Endothelial cell of hepatic sinusoid (primary cell): ENCODE data around the gene C9orf43.
"Not testable (repeated sequence)": the region's sequence is repeated elsewhere in the genome, so short reads cannot be mapped to it uniquely, and the experiment has no call there.

Experiments
- in situ Hi-C: cut with HindIII; loops from 2 replicates; pipeline ENCODE4 v1.10.0; 2017; ENCODE audit warnings: low sequenced_read_pairs

The C9orf43 gene

DNA sequence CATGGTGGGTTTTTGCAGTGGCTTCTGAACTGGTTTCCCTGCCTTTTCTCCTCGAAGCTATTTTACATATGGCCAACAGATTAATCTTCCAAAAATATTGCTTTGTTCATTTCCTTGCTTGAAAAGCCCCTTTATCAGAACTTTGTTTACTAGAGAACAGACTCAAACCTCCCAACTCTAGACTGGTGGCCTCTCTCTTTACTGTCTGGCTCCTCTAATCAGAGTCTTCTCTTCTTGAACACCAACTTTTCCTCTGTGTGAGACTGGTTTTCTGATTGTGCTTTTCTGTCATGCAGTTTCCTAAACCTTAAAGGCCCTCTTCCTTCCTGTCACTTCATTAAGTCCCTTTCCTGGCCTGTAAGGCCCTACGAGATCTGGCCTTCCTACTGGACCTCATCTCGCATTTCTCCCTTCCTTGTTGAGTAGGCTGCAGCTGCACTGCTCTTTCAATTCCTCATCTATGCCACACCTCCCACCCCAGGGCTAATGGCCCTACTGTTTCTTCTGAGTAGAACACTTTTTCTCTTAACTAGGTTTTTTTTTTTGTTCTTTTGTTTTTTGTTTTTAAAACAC is 5.7 kb downstream of the C9orf43 start:
- in situ Hi-C loops = no loop called here

GRCh38 chr9:113417370-113417769 is 6.8 kb downstream of the C9orf43 start:
- in situ Hi-C loops = no loop called here

GRCh38 chr9:113421726-113422125 is 11.2 kb downstream of the C9orf43 start:
- in situ Hi-C loops = loop anchor here (10.0 kb wide), 1 partner anchor 103 kb away; no protein-coding TSS in a partner anchor

DNA sequence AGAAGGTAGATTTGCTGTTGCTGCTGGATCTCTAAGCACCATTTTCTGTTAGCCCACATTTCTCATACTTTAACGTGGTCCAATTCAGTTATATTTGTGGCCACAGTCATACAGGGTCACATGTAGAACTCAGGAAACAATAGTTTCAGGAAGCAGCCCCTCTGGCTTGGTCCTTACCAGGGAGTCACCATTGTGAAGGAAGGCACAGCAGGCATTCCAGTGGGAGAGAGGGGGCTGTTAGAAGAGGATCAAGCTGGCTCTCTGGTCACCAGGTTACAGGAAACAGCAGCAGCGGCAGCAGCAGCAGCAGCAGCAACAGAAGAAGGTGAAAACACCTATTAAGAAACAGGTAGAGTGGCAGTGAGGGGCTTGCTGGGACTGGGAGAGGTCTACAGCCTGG is 14.5 kb downstream of the C9orf43 start:
- in situ Hi-C loops = loop anchor here (5.0 to 10.0 kb wide), 3 partner anchors 100 to 227 kb away; no protein-coding TSS in a partner anchor

DNA sequence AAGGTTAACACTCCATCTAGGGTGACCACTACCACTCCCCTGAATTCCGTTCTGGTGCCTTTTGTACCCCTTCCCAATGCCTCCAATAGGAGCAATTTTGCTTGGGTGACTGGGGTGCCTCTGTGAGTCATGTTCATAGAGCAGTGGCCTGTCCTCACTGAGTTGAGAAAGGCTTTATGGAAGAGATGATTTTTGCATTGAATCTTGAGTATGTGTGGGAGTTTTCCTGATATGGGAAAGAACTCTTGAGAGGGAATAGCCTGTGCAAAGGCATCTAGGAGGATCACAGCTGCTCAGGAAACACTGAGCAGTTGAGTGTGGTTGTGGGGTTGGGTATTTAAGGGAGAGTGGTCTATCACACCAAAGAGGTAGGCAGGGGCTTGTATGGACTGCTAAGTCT is 16.2 kb downstream of the C9orf43 start:
- in situ Hi-C loops = loop anchor here (5.0 to 10.0 kb wide), 3 partner anchors 98 to 226 kb away; no protein-coding TSS in a partner anchor

- in situ Hi-C loops = loop anchor here (5.0 to 10.0 kb wide), 3 partner anchors 97 to 225 kb away; no protein-coding TSS in a partner anchor
Measured at GRCh38 chr9:113427629-113428028, 17.1 kb downstream of the C9orf43 start.

DNA sequence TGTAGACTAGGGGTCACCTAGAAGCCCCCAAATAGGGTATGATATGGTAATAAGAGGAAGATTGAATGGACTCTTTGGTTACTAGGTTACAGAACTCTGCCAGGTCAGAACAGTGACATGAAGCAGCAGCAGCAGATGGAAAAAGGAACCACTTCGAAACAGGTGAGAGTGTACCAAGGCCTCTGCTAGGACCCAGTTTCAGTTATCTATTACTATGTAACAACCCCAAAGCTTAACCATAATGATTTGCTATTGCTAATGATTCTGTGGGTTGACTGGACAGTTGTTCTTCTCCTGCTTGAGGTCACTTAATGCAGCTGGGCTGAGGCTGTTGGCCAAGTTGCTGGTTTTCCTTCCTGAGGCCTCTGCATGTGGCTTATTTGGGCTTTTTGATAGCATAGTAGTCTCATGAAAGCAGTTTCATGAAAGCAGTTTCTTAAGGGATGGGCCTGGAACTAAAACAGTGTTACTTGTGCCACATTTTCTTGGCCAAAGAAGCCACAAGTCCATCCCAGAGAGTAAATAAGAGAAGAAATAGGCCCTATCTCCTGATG is 17.6 kb downstream of the C9orf43 start:
- in situ Hi-C loops = loop anchor here (5.0 to 10.0 kb wide), 3 partner anchors 97 to 224 kb away; no protein-coding TSS in a partner anchor

DNA sequence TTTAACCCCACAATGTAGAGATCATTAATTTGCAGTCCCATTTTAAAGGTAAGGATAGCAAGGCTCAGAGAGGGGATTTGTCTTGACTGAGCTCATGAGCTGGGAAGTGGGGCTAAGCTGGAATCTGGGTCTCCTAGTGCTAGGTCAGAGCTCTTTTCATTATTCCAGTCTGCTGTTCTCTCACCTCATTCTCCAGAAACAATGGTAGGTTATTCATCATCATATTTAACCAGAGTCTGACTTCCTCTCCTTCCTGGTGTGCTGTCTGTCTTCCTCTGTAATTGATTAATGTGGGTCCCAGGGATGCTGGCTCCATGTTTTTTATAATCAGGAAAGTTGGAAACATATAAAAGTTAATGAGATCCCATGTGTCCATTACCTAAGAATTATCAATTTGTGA is 20.6 kb downstream of the C9orf43 start:
- in situ Hi-C loops = no loop called here

GRCh38 chr9:113436728-113437515 is 26.4 kb downstream of the C9orf43 start:
- in situ Hi-C loops = no loop called here

DNA sequence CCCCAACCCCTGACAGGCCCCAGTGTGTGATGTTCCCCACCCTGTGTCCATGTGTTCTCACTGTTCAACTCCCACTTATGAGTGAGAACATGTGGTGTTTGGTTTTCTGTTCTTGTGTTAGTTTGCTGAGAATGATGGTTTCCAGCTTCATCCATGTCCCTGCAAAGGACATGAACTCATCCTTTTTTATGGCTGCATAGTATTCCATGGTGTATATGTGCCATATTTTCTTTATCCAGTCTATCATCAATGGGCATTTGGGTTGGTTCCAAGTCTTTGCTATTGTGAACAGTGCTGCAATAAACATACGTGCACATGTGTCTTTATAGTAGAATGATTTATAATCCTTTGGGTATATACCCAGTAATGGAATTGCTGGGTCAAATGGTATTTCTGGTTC is 27.2 kb downstream of the C9orf43 start:
- in situ Hi-C loops = not testable (repeated sequence)

- in situ Hi-C loops = no loop called here
Measured at GRCh38 chr9:113444736-113445135, 34.2 kb downstream of the C9orf43 start.

DNA sequence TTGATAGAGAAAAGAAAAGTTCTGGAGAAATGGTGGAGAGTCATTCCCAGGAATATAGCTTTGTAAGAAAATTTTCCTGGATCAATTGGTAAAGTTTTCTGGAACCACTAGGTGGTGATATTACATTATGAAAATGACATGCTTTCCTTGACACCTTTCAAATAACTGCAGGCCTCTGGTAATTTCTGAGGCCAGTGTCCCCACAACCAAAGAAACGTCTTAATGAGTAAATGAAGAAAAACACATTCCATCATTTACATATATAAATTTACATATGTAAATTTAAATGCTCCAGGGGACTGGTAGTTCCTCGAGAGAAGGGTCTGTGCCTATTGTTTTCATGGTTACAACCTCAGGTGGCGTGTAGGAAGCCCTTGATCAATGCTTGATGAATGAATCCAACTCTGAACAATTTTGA is 35.8 kb downstream of the C9orf43 start:
- in situ Hi-C loops = no loop called here

DNA sequence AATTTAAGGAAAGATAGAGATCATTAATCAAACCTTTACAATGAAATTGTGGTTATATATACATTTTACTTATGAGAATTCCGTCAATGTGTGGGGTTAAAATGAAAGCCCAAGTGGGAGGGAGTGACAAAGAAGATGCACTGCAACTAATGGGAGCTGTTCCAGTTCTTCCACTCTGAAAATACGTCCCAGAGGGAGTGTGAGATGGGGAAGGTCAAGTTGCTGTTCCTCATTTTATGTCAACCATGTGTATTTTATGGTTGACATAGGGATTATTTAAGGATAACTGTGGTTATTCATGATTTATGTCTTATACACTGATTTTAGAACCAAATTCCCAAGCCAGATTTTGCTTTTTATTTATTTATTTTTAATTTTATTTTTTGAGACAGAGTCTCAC is 38.8 kb downstream of the C9orf43 start:
- in situ Hi-C loops = no loop called here

DNA sequence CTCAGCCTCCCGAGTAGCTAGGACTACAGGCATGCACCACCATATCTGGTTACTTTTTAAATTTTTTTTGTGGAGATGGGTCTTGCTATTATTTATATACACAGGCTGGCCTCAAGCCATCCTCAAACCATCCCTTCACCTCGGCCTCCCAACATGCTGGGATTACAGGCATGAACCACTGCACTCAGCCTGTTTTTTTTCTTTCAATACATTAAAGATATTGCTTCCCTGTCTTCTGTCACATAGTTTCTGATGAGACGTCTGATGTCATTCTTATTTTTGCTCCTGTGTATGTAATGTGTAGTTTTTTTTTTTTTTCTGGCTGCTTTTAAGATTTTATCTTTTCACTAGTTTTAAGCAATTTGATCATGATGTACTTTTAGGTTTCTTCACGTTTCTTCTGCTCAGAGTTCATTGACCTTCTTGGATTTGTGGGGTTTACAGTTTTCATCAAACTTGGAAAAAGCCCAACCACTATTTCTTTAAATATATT is 41.6 kb downstream of the C9orf43 start:
- in situ Hi-C loops = no loop called here

- in situ Hi-C loops = no loop called here
Measured at GRCh38 chr9:113454914-113455761, 44.6 kb downstream of the C9orf43 start.

DNA sequence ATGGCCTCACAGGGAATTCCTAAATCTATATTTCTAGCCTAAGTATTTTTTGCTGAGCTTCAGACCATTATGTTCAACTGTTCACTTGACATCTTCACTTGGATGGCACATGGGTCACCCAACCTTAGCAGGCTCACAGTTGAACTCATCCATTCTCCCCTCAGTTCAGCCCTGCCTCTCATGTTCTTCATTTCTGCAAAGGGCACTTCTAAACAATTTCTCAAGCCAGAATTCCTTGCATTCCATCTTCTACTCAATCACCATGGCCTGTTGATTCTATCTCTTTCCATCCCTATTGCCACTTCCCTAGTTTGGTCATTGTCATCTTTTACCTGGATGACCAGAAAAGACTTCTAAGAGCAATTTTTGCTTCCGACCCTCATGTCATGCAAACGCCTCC is 45.7 kb downstream of the C9orf43 start:
- in situ Hi-C loops = no loop called here

- in situ Hi-C loops = loop anchor here (5.0 kb wide), 2 partner anchors 61 to 126 kb away; no protein-coding TSS in a partner anchor
Measured at GRCh38 chr9:113461285-113461684, 50.7 kb downstream of the C9orf43 start.

- in situ Hi-C loops = loop anchor here (5.0 kb wide), 2 partner anchors 60 to 125 kb away; no protein-coding TSS in a partner anchor
Measured at GRCh38 chr9:113461943-113462342, 51.4 kb downstream of the C9orf43 start.

GRCh38 chr9:113462781-113463286 is 52.3 kb downstream of the C9orf43 start:
- in situ Hi-C loops = loop anchor here (5.0 kb wide), 2 partner anchors 59 to 124 kb away; no protein-coding TSS in a partner anchor
